ENCODE results near the gene CD28. TPM values are rescaled to one million over a fixed set of nuclear protein-coding genes. Genes with fewer than 3 reads are reported as not detected.

The CD28 gene
- polyA plus RNA-seq, 2 of the 4 experiments (the other 2 are of a cell fraction), result not detected

DNA sequence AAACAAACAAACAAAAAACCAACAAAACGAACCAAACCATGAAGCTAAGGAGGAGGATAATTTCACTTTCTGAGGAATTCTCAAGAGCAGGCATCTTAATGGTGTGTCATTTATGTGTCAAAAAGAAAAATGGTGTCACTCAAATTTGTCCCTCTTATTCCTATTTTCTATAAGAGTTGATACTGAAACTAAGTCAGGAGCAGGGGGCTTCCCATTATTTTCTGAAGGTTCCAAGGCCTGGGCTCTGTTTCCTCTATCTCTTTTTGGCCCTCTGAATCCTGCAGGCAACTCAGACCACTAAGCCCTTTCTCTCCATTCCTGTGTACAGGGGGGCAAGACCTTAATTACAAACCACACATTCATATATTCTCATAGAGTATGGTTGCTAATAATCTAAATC lies 44.0 kb upstream of the CD28 start (continued):
- TF ChIP-seq HOXA7 (CRISPR knock-in tag; IDR thresholded peaks at IDR 0.05) (no peak), SMC3 (IDR thresholded peaks at IDR 0.05) (no peak), CEBPB (IDR thresholded peaks at IDR 0.05) (no peak)

- CTCF ChIA-PET, result interaction anchor here (1.1 kb wide), 1 partner anchor 119 kb away, joined by 3 read pairs; no protein-coding TSS in a partner anchor
- FAIRE-seq (no peak), ATAC-seq (no peak), DNase-seq (ENCODE audit: low read depth in 1 of 2, low spot score in 1 of 2) (no peak)
- Histone ChIP-seq H3K4me2 (peak overlapping the region; percentile 7; the same call in 2 of the 3 replicates), H3K4me3 (no peak overlapping the region), H3K4me1 (peaks cover 10% of the 10 kb centered on the region), H3K27ac (no peak overlapping the region), H3K9me3 (no peaks in the 10 kb centered on the region)
- TF ChIP-seq PBX3 (IDR thresholded peaks at IDR 0.05), result no peak
- TF ChIP-seq HES2 (IDR thresholded peaks at IDR 0.05), result no peak
- no peak for TF ChIP-seq HOXB5 (CRISPR knock-in tag; IDR thresholded peaks at IDR 0.05)
- POLR2A ChIA-PET, result no interaction called here
Measured at GRCh38 chr2:203662951-203663350, 43.5 kb upstream of the CD28 start.

GRCh38 chr2:203664029-203664755 lies 42.2 kb upstream of the CD28 start:
- H3K4me3 ChIP-seq, result no peak overlapping the region
- ATAC-seq (no peak), DNase-seq (ENCODE audit: low read depth in 1 of 2, low spot score in 1 of 2) (no peak), FAIRE-seq (no peak)
- H3K9me3 ChIP-seq, result no peaks in the 10 kb centered on the region
- ChIA-PET POLR2A (no interaction called here), CTCF (interaction anchor here (1.1 to 1.8 kb wide), 3 partner anchors 13 to 210 kb away, joined by 3 to 7 read pairs (median 3); no protein-coding TSS in a partner anchor)
- H3K27ac ChIP-seq, result no peak overlapping the region
- no peak overlapping the region for H3K4me2 ChIP-seq
- 61% methylated on average over 7 of the region's 7 CpGs for WGBS (ENCODE audit: missing lambda C conversion rate)
- peaks cover 10% of the 10 kb centered on the region for H3K4me1 ChIP-seq
- TF ChIP-seq PHF8 (IDR thresholded peaks at IDR 0.05; ENCODE audit: borderline replicate concordance, low read depth) (no peak), ESRRA (IDR thresholded peaks at IDR 0.05; ENCODE audit: borderline replicate concordance, low read length) (no peak), ZSCAN20 (CRISPR knock-in tag; IDR thresholded peaks at IDR 0.05) (no peak), CBX2 (IDR thresholded peaks at IDR 0.05; ENCODE audit: borderline replicate concordance, low read depth) (no peak), RAD21 (conservative IDR thresholded peaks at IDR 0.05 in 1 of 2, IDR thresholded peaks at IDR 0.05 in 1 of 2) (no peak), HES2 (IDR thresholded peaks at IDR 0.05) (no peak), FOXS1 (CRISPR knock-in tag; IDR thresholded peaks at IDR 0.05) (no peak), MAFK (IDR thresholded peaks at IDR 0.05; ENCODE audit: partially characterized antibody) (no peak), MAX (IDR thresholded peaks at IDR 0.05) (no peak), EHF (CRISPR knock-in tag; IDR thresholded peaks at IDR 0.05) (no peak), NFE2L2 (conservative IDR thresholded peaks at IDR 0.05; ENCODE audit: low read length) (no peak)
- TF ChIP-seq, protein P1, sequence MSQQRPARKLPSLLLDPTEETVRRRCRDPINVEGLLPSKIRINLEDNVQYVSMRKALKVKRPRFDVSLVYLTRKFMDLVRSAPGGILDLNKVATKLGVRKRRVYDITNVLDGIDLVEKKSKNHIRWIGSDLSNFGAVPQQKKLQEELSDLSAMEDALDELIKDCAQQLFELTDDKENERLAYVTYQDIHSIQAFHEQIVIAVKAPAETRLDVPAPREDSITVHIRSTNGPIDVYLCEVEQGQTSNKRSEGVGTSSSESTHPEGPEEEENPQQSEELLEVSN (IDR thresholded peaks at IDR 0.05; ENCODE audit: borderline replicate concordance, low read depth), result no peak

DNA sequence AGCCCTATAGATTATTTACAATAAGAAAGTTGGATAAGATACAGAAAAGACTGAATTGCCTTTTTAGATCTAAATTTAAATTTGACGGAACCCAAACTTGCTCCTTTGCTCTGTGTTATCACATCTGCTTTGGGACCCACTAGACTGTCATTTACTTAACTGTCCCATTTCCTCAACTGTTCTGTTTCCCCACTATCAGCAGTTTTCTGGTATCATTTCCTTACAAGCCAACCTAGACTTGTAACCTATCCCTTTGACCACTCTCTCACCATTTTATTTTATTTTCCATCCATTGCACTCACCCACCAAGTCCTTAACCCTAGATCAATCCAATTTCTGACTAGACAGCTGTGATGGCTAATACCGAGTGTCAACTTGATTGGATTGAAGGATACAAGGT lies 38.6 kb upstream of the CD28 start:
- no peak for DNase-seq (ENCODE audit: low read depth in 1 of 2, low spot score in 1 of 2)
- Histone ChIP-seq H3K27ac (no peak overlapping the region), H3K9me3 (0 out of 3 replicates have a peak, but pooled peaks cover 2% of the 10 kb centered on the region), H3K4me1 (peaks cover 12% of the 10 kb centered on the region), H3K4me2 (no peak overlapping the region), H3K4me3 (no peak overlapping the region)
- POLR2A ChIA-PET, result no interaction called here
- TF ChIP-seq HES2 (IDR thresholded peaks at IDR 0.05) (no peak), TP53 (CRISPR knock-in tag; IDR thresholded peaks at IDR 0.05) (no peak), CBX2 (IDR thresholded peaks at IDR 0.05; ENCODE audit: borderline replicate concordance, low read depth) (no peak), MAFK (IDR thresholded peaks at IDR 0.05; ENCODE audit: partially characterized antibody) (peak; percentile 45)
- 94% methylated on average over 2 of the region's 2 CpGs for WGBS (ENCODE audit: missing lambda C conversion rate)
- FAIRE-seq, result no peak
- CTCF ChIA-PET, result no interaction called here
- ATAC-seq, result no peak
